HepG2 (cell line): ENCODE measurements around the gene NOL4L. TPM values are rescaled to one million over a fixed set of nuclear protein-coding genes. Genes with fewer than 3 reads are reported as not detected.
A peak's percentile ranks its signal among the peaks of the same experiment; 100 is the strongest.

Experiments
- GATA4 ChIP-seq: sonication (generic); IDR thresholded peaks from 2 replicates; pipeline ENCODE4 v1.6.1; 2016; ENCODE audit warnings: antibody characterized with exemption, low read depth, borderline replicate concordance
- HNRNPUL1 ChIP-seq: fragments of 200-400 bp; formaldehyde crosslinking; IDR thresholded peaks from 2 replicates; pipeline ENCODE4 v1.6.1; 2017; ENCODE audit warnings: low read depth, mild to moderate bottlenecking, low read length, moderate library complexity
- NFE2L1 ChIP-seq: sonication (generic); formaldehyde crosslinking; IDR thresholded peaks from 2 replicates; pipeline ENCODE4 v1.4.0; 2020; ENCODE audit warnings: missing genetic modification reagents, mild to moderate bottlenecking, borderline replicate concordance
- NFKBIZ ChIP-seq: IDR thresholded peaks from 2 replicates; pipeline ENCODE4 v1.6.1; 2018; ENCODE audit warnings: missing genetic modification reagents, missing compliant biosample characterization
- NKX3-1 ChIP-seq: sonication (generic); formaldehyde crosslinking; IDR thresholded peaks from 2 replicates; pipeline ENCODE4 v1.5.0; 2020; ENCODE audit warnings: missing genetic modification reagents
- RBFOX2 ChIP-seq: fragments of 200-400 bp; formaldehyde crosslinking; IDR thresholded peaks from 2 replicates; pipeline ENCODE4 v1.6.1; 2017; ENCODE audit warnings: low read depth, mild to moderate bottlenecking, low read length
- REPIN1 ChIP-seq: sonication (generic); formaldehyde crosslinking; IDR thresholded peaks from 2 replicates; pipeline ENCODE4 v1.8.0; 2022; ENCODE audit warnings: missing genetic modification reagents, low read depth, mild to moderate bottlenecking, borderline replicate concordance
- REST ChIP-seq, 2 experiments: IDR thresholded peaks; 2 replicates each; pipeline ENCODE4 v1.6.1; 2011 to 2012; ENCODE audit warnings: low read length in 2 of 2, borderline replicate concordance in 1 of 2, low read depth in 1 of 2, mild to moderate bottlenecking in 1 of 2, moderate library complexity in 1 of 2
- SIX1 ChIP-seq: sonication (generic); formaldehyde crosslinking; IDR thresholded peaks from 2 replicates; pipeline ENCODE4 v1.4.0; 2020; ENCODE audit warnings: missing genetic modification reagents, borderline replicate concordance
- SPEN ChIP-seq: sonication (generic); formaldehyde crosslinking; IDR thresholded peaks from 2 replicates; pipeline ENCODE4 v1.5.1; 2020; ENCODE audit warnings: low read depth, mild to moderate bottlenecking, missing genetic modification reagents
- SUZ12 ChIP-seq: fragments of 150-350 bp; IDR thresholded peaks from 2 replicates; pipeline ENCODE4 v1.6.1; 2014; ENCODE audit warnings: low read depth, low read length
- TCF7L2 ChIP-seq: IDR thresholded peaks from 2 replicates; pipeline ENCODE4 v1.6.1; 2011; ENCODE audit warnings: mild to moderate bottlenecking, low read depth, low read length, moderate library complexity
- UBTF ChIP-seq: sonication (generic); formaldehyde crosslinking; IDR thresholded peaks from 2 replicates; pipeline ENCODE4 v1.4.0; 2020; ENCODE audit warnings: mild to moderate bottlenecking, missing genetic modification reagents
- ZBTB2 ChIP-seq: sonication (generic); formaldehyde crosslinking; IDR thresholded peaks from 2 replicates; pipeline ENCODE4 v1.8.0; 2022; ENCODE audit warnings: low read depth, missing genetic modification reagents
- ZIK1 ChIP-seq: sonication (generic); formaldehyde crosslinking; IDR thresholded peaks from 2 replicates; pipeline ENCODE4 v1.5.0; 2020; ENCODE audit warnings: mild to moderate bottlenecking, low read depth, missing genetic modification reagents, borderline replicate concordance
- ZKSCAN1 ChIP-seq: fragments of 150-350 bp; IDR thresholded peaks from 2 replicates; pipeline ENCODE4 v1.6.1; 2014; ENCODE audit warnings: low read length
- ZNF160 ChIP-seq: sonication (generic); formaldehyde crosslinking; IDR thresholded peaks from 2 replicates; pipeline ENCODE4 v1.8.0; 2022; ENCODE audit warnings: mild to moderate bottlenecking, inconsistent platforms, missing genetic modification reagents
- ZNF562 ChIP-seq: sonication (generic); formaldehyde crosslinking; IDR thresholded peaks from 2 replicates; pipeline ENCODE4 v1.8.0; 2022; ENCODE audit warnings: missing genetic modification reagents, borderline replicate concordance
- ZNF619 ChIP-seq: sonication (generic); formaldehyde crosslinking; IDR thresholded peaks from 2 replicates; pipeline ENCODE4 v1.4.0; 2020; ENCODE audit warnings: mild to moderate bottlenecking, missing genetic modification reagents
- ZNF891 ChIP-seq: sonication (generic); formaldehyde crosslinking; IDR thresholded peaks from 2 replicates; pipeline ENCODE4 v1.5.0; 2020; ENCODE audit warnings: mild to moderate bottlenecking, missing genetic modification reagents
- ZSCAN22 ChIP-seq: sonication (generic); formaldehyde crosslinking; IDR thresholded peaks from 2 replicates; pipeline ENCODE4 v1.4.0; 2020; ENCODE audit warnings: mild to moderate bottlenecking, missing genetic modification reagents
- polyA plus RNA-seq, 8 experiments: library from polyadenylated mRNA; depleted of rRNA in 3 of 8; stranded (reverse) in 7 of 8; unstranded in 1 of 8; fragments of >200 nt; fragmentation: Illumina TruSeq in 4 of 8; extraction: Trizol in 4 of 8; gene quantifications; 2 replicates each; pipeline versions ENCODE4 v1.2.1 to v1.2.3, GENCODE V29; 2011 to 2016; ENCODE audit warnings: low read depth in 4 of 8, missing spikeins in 1 of 8, mixed read lengths in 1 of 8; ENCODE audit not compliant: insufficient read depth in 1 of 8
- total RNA-seq, 5 experiments: library from RNA; depleted of rRNA; stranded (reverse); fragments of >200 nt; fragmentation: Illumina TruSeq; extraction: Trizol; gene quantifications; 2 replicates each; pipeline ENCODE4 v1.2.3, GENCODE V29; 2016; ENCODE audit warnings: low read depth in 1 of 5

Gene NOL4L
- total and polyA plus RNA-seq, 2 of the 13 experiments (the other 11 are each of a cell fraction or from before 2014, with no cell fraction given), result 16.6 to 35.4 TPM

- TF ChIP-seq ZIK1 (CRISPR knock-in tag) (peak; percentile 97; the same call in 1 of the 2 replicates), ZNF891 (peak; percentile 80; the same call in 1 of the 2 replicates), NFE2L1 (CRISPR knock-in tag) (peak; percentile 78; the same call in 1 of the 2 replicates), ZSCAN22 (CRISPR knock-in tag) (no peak), SPEN (CRISPR knock-in tag) (peak; percentile 77; the same call in 1 of the 2 replicates), REPIN1 (CRISPR knock-in tag) (no peak; the same call in 1 of the 2 replicates), SUZ12 (no peak), ZNF160 (no peak), ZNF619 (CRISPR knock-in tag) (peak; percentile 86), GATA4 (no peak), RBFOX2 (no peak), NKX3-1 (CRISPR knock-in tag) (no peak), TCF7L2 (no peak), HNRNPUL1 (no peak), REST (IDR thresholded peaks at IDR 0.05; ENCODE audit: borderline replicate concordance in 1 of 2, low read depth in 1 of 2, low read length in 2 of 2) (no peak), ZBTB2 (no peak), ZKSCAN1 (peak; percentile 92), ZNF562 (CRISPR knock-in tag) (no peak), UBTF (CRISPR knock-in tag) (peak; percentile 75), SIX1 (CRISPR knock-in tag) (peak; percentile 64; the same call in 1 of the 2 replicates), NFKBIZ (CRISPR knock-in tag) (peak; percentile 68)
These were observed 45.1 kb downstream of the NOL4L start (continued) for GRCh38 chr20:32539817-32540675.
